GM12801 (cell line): ENCODE results near the gene GTF2F1.

Source experiments
- CTCF ChIP-seq: IDR thresholded peaks from one replicate; pipeline ENCODE4 v1.5.1; 2011; ENCODE audit warnings: control low read depth; ENCODE audit not compliant: insufficient read length; ENCODE audit errors: extremely low read depth

Gene GTF2F1, protein sequence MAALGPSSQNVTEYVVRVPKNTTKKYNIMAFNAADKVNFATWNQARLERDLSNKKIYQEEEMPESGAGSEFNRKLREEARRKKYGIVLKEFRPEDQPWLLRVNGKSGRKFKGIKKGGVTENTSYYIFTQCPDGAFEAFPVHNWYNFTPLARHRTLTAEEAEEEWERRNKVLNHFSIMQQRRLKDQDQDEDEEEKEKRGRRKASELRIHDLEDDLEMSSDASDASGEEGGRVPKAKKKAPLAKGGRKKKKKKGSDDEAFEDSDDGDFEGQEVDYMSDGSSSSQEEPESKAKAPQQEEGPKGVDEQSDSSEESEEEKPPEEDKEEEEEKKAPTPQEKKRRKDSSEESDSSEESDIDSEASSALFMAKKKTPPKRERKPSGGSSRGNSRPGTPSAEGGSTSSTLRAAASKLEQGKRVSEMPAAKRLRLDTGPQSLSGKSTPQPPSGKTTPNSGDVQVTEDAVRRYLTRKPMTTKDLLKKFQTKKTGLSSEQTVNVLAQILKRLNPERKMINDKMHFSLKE

DNA sequence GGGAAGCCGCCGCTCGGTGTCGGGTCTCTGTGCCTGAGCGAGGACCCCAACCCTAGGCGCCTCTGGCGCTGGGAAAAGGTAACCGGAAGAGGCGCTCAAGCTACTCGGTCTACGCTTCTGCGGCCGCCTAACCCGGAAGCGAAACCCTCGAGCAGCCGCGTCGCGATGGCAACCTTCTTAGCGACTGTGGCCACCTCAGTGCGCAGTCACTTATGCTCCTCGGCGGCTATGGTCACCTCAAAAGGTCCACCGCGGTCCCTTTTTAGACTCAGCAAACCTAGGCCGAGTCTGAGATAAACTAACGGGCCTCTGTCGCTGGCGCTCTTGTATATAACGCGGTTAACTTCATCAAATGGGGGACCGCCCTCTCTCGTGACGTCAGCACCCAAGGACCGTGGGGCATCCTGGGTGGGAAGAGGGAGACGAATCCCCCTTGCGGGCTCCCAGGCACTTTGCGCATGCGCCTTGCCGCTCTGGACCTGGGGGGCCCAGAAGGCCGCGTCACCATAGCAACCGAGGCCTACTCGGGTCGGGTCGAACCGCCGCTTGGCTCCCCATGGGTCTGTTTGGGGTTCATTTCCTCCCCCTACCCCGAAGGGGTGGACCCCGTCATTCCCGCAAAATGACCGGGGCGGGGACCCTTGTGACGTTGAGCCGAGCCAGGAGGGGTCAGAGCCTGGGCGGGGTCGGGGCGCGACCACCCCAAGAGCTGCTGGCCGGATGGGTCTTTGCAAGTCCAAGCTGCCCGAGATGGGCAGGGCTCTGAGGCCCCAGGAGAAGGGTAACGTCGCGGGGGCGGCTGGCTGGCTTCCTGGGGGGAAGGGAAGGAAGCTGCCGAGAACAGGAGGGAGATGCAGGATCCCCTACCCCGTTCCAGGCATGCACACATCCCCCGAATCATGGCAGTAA is at the start of gene GTF2F1:
GTF2F1 (minus strand) TSS at position 91 of the 909 bp plus-strand sequence. CDS start 169 bp downstream, outside the sequence.
- no peak for TF ChIP-seq CTCF

DNA sequence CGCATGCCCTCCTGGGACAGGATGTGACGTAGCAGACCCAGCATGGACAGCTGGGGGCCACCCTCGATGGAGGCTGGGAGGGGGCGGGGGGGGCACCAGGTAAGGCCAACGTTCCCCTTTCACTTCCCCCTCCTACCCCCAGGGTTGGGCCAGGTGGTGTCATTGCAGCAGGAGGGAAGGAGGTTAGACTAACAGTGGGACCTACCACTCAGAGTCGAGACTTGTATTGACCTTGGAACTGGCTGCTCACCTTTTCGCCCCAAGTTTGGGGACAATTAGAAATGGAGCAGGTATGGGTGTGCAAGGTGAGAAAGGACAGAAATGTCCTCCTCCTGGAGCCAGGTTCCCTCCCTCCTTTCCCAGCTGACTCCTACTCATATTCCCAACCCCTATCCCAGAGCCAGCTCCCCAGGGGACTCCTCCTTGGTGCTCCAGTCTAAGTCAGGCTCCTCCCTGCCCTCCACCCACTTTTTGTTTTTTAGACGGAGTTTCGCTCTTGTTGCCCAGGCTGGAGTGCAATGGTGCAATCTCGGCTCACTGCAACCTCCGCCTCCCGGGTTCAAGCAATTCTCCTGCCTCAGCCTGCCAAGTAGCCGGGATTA is 49.2 kb upstream of the GTF2F1 start:
- no peak for TF ChIP-seq CTCF

- TF ChIP-seq CTCF = no peak
Observed at GRCh38 chr19:6440905-6441304, 47.9 kb upstream of the GTF2F1 start.

- TF ChIP-seq CTCF = no peak
Observed at GRCh38 chr19:6439743-6440142, 46.8 kb upstream of the GTF2F1 start.

GRCh38 chr19:6433663-6434062 is 40.7 kb upstream of the GTF2F1 start, which contains the start of gene SLC25A41:
SLC25A41 (minus strand) TSS chr19:6433763; CDS start chr19:6433693, 70 bp downstream.
- TF ChIP-seq CTCF = no peak

DNA sequence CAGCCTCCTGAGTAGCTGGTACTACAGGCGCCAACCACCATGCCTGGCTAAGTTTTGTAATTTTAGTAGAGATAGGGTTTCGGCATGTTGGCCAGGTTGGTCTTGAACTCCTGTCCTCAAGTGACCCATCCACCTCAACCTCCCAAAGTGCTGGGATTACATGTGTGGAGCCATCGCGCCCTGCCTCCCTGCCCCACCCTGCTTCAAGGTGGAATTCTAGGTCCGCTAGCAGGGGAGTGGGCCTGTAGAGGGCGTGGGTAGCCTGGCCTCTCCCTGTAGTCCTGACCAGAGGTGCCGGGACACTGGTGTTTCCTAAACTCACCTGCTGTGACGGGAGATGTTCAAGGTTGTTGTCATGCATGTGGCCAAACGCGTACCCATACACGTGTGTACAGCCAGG is 40.2 kb upstream of the GTF2F1 start:
- TF ChIP-seq CTCF = no peak

DNA sequence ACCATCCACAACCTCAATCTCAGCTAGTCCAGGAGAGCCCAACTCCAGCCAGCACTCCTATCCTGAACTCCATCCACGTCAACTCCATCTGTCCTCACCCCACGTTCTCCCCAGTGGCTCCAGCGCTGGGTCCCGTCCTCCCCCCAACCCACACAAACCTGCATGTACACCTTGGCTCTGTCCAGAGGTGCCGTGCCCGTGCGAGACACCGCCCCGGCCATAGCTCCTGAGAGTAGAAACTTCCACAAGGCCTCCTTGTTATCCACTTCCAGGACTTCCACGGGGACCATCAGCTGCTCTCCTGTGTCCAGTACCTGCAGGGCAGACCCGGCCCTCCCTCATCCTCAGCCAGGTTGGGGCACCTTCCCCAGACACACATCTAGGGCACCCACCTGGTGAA is 38.9 kb upstream of the GTF2F1 start:
- no peak for TF ChIP-seq CTCF
